Activated CD4-positive, alpha-beta T cell treated with anti-CD3 and anti-CD28 coated beads for 4 hours (primary cell): ENCODE data around the gene FSTL4.
"Not testable (repeated sequence)": the region's sequence is repeated elsewhere in the genome, so short reads cannot be mapped to it uniquely, and the experiment has no call there.

ENCODE experiments used
- DNase-seq, 2 donors: peaks; one replicate each; pipeline ENCODE4 v3.0.0-alpha.2; 2020

The FSTL4 gene

GRCh38 chr5:133399247-133399891, 213.0 kb downstream of the FSTL4 start:
- DNase-seq = no peak

DNA sequence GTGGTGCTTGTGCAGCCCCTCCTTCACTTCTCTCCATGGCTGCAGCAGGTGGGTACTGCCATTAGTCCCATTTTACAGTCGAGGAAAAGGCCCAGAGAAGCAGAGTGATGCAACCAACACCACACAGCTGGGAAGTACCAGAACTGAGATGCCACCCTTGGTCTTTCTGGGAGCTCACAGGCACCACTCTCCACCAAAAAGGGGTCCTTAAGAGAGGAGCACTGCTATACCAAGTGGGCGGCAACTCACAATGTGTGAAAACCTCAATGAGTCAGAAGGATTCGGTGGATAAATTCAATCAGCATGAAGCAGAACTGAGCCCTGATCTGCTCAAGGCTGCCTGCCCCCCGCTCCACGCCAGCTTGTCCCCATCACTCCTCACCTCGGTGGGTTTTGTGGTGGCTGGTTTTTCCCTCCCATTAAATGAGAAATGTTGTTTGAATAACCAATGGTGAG, 213.7 kb downstream of the FSTL4 start:
- DNase-seq = no peak

GRCh38 chr5:133397990-133398645, 214.2 kb downstream of the FSTL4 start:
- no peak for DNase-seq

- DNase-seq = no peak
These were observed 215.0 kb downstream of the FSTL4 start for GRCh38 chr5:133397348-133397747.

- no peak for DNase-seq
These were observed 215.5 kb downstream of the FSTL4 start for GRCh38 chr5:133396814-133397213.

DNA sequence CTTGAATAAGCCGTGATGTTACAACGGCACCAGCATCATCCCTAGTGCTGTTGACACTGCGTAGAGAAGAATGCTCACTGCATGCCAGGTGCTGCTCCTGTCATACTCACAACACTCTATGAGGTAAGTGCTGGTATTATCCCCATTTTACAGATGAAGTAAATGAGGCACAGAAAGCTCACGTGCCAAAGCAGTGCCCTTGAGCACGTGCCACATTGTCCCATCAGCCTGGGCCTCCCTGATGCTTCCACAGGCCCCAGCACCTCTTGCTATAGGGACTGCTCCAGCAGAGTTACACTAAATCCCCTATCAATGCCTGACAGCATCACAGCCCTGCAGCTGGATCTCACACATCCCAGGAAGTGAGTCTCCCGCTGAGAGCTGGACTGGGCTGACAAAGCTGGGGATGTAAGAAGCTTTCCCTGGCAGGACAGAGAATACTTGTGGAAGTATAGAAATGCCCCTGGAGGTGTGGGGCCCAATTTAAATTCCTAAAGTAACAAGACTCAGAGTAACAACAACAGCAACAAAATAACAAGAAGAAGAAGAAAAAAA, 216.1 kb downstream of the FSTL4 start:
- DNase-seq = no peak

DNA sequence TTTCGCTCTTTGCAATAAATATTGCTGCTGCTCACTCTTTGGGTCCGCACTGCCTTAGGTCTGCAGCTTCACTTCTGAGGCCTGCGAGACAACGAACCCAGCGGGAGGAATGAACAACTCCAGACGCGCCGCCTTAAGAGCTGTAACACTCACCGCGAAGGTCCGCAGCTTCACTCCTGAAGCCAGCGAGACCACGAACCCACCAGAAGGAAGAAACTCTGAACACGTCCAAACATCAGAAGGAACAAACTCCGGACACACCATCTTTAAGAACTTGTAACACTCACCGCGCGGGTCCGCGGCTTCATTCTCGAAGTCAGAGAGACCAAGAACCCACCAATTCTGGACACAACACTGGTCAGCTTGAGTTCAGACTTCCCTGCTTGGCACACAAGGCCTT, 217.1 kb downstream of the FSTL4 start:
- not testable (repeated sequence) for DNase-seq

DNA sequence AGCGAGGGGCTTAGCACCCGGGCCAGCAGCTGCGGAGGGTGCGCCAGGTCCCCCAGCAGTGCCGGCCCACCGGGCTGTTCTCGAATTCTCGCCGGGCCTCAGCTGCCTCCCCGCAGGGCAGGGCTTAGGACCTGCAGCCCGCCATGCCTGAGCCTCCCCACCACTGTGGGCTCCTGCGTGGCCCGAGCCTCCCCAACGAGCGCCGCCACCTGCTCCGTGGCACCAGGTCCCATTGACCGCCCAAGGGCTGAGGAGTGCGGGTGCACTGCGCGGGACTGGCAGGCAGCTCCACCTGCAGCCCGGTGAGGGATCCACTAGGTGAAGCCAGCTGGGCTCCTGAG, 217.9 kb downstream of the FSTL4 start:
- DNase-seq = not testable (repeated sequence)

GRCh38 chr5:133393776-133394476, 218.4 kb downstream of the FSTL4 start:
- DNase-seq = no peak

DNA sequence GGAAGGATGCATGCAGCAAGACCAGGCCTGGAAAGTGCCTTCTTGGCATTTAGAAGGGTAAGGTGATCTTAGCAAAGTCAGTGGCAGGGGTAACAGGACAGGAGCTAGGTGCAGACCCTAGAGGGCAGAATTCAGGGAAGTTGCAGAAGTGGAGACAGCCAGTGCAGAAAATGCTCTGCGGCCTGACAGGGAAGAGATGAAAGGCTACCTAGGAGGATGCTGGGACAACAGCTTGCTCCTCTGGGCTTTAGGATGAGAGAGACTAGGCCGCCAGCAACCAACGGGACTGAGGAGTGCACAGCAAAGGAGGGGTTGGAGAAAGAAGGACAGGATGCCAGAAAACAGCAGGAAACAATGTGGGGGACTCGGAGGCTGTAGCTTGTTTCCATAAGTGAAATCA, 219.9 kb downstream of the FSTL4 start:
- no peak for DNase-seq

- DNase-seq = no peak
These were observed 220.8 kb downstream of the FSTL4 start for GRCh38 chr5:133391354-133392136.

- DNase-seq = no peak
These were observed 221.7 kb downstream of the FSTL4 start for GRCh38 chr5:133390416-133391353.

DNA sequence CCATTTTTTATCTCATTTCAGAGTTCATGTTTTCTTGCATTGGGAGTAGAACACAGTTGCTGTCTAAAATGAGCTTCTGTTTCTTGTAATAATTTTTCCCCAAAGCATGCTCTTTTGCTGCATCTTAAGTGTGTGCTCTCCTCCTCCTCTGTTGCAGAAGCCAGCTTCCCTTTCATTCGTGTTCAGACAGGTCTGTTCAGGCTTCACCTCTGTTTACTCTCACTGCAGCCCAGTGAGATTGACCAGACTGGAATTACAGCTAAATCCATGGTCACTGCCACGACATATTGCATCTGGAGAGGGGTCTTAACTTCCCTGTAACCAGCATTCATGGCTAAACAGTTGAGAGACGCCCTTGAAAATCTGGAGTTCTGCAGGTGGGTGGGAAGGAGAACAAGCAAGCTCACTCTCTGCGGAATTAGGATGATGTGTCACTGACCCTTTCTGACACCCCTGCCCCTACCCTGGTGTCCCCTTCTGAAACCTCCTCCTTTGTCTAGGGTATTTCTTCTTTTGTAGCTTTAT, 223.2 kb downstream of the FSTL4 start:
- no peak for DNase-seq

- no peak for DNase-seq
These were observed 224.7 kb downstream of the FSTL4 start for GRCh38 chr5:133387621-133388020.

DNA sequence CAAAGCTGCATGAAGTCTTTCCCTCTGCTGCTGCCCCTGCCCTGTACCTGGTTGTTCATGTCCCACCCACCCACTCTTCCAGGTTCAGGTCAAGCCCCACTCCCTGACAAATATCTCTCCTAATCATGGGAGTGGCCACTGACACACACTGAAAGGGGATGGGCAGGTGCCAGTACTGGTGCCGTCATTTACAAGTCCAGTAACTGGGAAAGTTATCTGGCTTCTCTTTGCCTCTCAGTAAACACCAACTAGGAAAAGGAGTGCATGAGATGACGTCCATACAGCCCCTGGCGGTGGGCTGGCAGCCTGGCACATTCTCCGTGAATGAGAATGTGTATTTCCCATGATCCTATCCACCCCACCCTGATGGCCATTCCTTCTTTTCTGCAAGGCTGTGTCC, 225.2 kb downstream of the FSTL4 start:
- DNase-seq = no peak

- no peak for DNase-seq
These were observed 225.7 kb downstream of the FSTL4 start for GRCh38 chr5:133386662-133387061.

- DNase-seq = no peak
These were observed 227.0 kb downstream of the FSTL4 start for GRCh38 chr5:133385346-133385745.

- DNase-seq = no peak
These were observed 227.4 kb downstream of the FSTL4 start for GRCh38 chr5:133384903-133385302.

GRCh38 chr5:133384120-133384855, 228.1 kb downstream of the FSTL4 start:
- DNase-seq = no peak

GRCh38 chr5:133383580-133383939, 228.8 kb downstream of the FSTL4 start:
- DNase-seq = no peak
